ENCODE results near the gene MEI1. TPM values are rescaled to one million over a fixed set of nuclear protein-coding genes. Genes with fewer than 3 reads are reported as not detected.
A peak's percentile ranks its signal among the peaks of the same experiment; 100 is the strongest.

MEI1 gene
- total RNA-seq, 5 donors from 2014 or later (not counting 1 experiment from before 2014, with no cell fraction given) = 52.7 to 89.2 (median 72.9) TPM

DNA sequence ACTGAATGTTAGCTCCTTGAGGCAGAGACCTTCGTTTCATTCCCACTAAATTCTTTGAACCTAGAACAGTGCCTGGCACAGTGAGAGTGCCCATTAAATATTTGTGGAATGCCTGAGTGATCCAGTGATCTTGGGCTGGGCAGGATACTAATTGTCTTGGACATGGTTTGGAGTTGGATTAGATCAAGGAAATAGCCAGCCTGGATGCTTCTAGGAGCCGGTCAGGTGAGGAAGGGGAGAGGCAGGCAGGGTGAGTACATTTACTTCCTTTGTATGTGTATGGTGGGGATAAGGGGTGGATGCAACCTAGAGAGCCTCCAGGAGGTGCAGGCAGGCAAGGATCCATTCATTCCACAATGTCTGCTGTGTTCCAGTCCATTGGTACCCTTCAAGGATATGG, 137.2 kb downstream of the MEI1 start:
- Histone ChIP-seq H3K4me1 (ENCODE audit: control insufficient read depth in 1 of 2, extremely low read depth in 1 of 2, insufficient read depth in 2 of 2, low read length in 2 of 2) (peaks cover 2 to 12% of the 10 kb centered on the region in 2 experiments), H3K36me3 (ENCODE audit: control insufficient read depth in 2 of 2, extremely low read depth in 1 of 2, insufficient read depth in 1 of 2, low read length in 1 of 2) (peaks cover 2 to 10% of the 10 kb centered on the region in 2 donors), H3K27ac (ENCODE audit: low read length) (no peak overlapping the region), H3K27me3 (replicated peaks in 1 of 2; ENCODE audit: control insufficient read depth in 2 of 2, extremely low read depth in 1 of 2, insufficient read depth in 2 of 2, low read length in 1 of 2) (no peaks in the 10 kb centered on the region), H3K4me3 (ENCODE audit: control insufficient read depth in 1 of 2, extremely low read depth in 1 of 2, low read length in 1 of 2) (no peak overlapping the region), H3K9me3 (no peaks in the 10 kb centered on the region)
- no peak for ATAC-seq (replicated peaks in 1 of 4)
- Mint-ChIP-seq H3K4me3 (no peak overlapping the region), H3K27me3 (no peaks in the 10 kb centered on the region), H3K36me3 (peaks cover 30% of the 10 kb centered on the region), H3K27ac (peak overlapping the region in 1 of 2 donors; percentile 23), H3K9me3 (no peaks in the 10 kb centered on the region), H3K4me1 (peaks cover 46 to 68% (median 67%) of the 10 kb centered on the region in 3 donors)
- CTCF ChIA-PET = no interaction called here
- 100% methylated on average over 1 of the region's 2 CpGs for WGBS (ENCODE audit: insufficient coverage)
- DNase-seq = no peak
- POLR2A ChIA-PET = no interaction called here

DNA sequence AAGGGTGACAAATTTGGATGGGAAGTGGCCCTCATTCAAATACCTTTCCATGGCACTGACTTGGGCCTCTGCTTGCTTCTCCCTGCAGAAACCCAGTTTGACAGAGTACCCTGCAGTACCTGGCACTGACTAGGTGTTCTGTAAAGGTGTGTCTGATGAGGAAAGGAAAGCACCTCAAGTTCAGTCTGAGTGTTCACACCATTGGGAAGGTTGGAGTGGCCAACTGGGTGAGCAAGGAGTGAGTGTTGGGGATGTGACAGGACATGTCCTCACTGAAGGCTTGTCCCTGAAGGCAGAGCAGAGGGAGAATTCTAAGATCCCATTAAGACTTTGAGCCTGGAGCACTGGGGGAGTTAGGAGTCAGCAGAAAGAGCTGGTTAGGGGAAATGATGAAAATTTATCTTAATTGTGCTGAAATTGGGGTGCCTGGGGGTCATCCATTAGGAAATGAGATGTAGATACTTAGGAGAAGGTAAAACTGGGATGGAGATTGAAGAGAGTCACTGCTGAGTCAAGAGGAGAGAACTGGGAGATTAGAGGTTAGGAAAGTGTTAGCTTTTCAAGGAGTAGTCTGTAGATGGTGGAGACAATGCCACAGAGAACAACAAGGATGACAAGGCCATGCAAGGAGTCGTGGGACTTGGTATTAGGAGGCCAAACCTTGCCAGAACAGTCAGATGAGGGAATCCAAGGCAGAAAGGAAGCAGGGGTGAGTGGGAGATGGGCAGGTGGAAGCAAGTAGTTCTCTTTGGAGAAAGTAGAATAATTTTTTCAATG, 139.7 kb downstream of the MEI1 start:
- H3K9me3 ChIP-seq = no peaks in the 10 kb centered on the region
- ChIA-PET CTCF (interaction anchor here in 1 of 2 donors (0.6 kb wide), 2 partner anchors 85 to 141 kb away, joined by 3 to 4 read pairs; no protein-coding TSS in a partner anchor), POLR2A (interaction anchor here (0.6 kb wide), 4 partner anchors 34 to 606 kb away, joined by 4 to 9 read pairs (median 6); no protein-coding TSS in a partner anchor)
- no peak overlapping the region for H3K4me3 Mint-ChIP-seq
- ATAC-seq (replicated peaks in 1 of 4) (peak in 1 of 4 experiments; percentile 25), DNase-seq (no peak)
- H3K27me3 ChIP-seq (replicated peaks in 1 of 2; ENCODE audit: control insufficient read depth in 2 of 2, extremely low read depth in 1 of 2, insufficient read depth in 2 of 2, low read length in 1 of 2) = no peaks in the 10 kb centered on the region
- peaks cover 0 to 12% of the 10 kb centered on the region in 2 experiments for H3K4me1 ChIP-seq (ENCODE audit: control insufficient read depth in 1 of 2, extremely low read depth in 1 of 2, insufficient read depth in 2 of 2, low read length in 2 of 2)
- H3K9me3 Mint-ChIP-seq = no peaks in the 10 kb centered on the region
- peaks cover 8 to 10% of the 10 kb centered on the region in 2 donors for H3K36me3 ChIP-seq (ENCODE audit: control insufficient read depth in 2 of 2, extremely low read depth in 1 of 2, insufficient read depth in 1 of 2, low read length in 1 of 2)
- WGBS (ENCODE audit: insufficient coverage) = 75% methylated on average over 1 of the region's 1 CpG
- peaks cover 47 to 76% (median 74%) of the 10 kb centered on the region in 3 donors for H3K4me1 Mint-ChIP-seq
- H3K4me3 ChIP-seq (ENCODE audit: control insufficient read depth in 1 of 2, extremely low read depth in 1 of 2, low read length in 1 of 2) = no peak overlapping the region
- H3K36me3 Mint-ChIP-seq = peaks cover 34% of the 10 kb centered on the region
- no peak overlapping the region for H3K27ac ChIP-seq (ENCODE audit: low read length)
- peak overlapping the region; percentile 37 to 71 for H3K27ac Mint-ChIP-seq
- no peaks in the 10 kb centered on the region for H3K27me3 Mint-ChIP-seq

DNA sequence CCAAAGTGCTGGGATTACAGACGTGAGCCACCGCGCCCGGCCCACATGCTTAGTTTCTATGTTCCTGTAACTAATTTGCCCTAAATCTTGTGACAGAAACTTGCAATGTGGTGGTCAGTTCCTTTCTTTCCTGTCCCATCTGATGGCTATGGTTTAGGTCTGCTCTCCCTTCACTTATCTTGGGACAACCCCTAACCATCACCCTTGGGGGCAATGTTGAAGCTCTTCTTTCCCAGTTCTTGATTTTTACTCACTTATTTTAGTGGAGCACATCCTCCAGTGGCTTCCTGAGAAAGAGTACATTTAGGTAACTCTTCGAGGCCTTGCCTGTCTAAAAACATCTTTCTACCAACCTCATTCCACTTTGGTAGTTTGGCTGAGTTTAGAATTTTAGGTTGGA, 140.9 kb downstream of the MEI1 start:
- Mint-ChIP-seq H3K4me1 (peaks cover 48 to 79% (median 76%) of the 10 kb centered on the region in 3 donors), H3K27ac (no peak overlapping the region), H3K36me3 (peaks cover 34% of the 10 kb centered on the region), H3K9me3 (no peaks in the 10 kb centered on the region), H3K4me3 (no peak overlapping the region), H3K27me3 (no peaks in the 10 kb centered on the region)
- ATAC-seq (replicated peaks in 1 of 4) = no peak
- POLR2A ChIA-PET = interaction anchor here in 1 of 2 donors (0.7 kb wide), 1 partner anchor 22 kb away, joined by 6 read pairs; no protein-coding TSS in a partner anchor
- H3K4me1 ChIP-seq (ENCODE audit: control insufficient read depth in 1 of 2, extremely low read depth in 1 of 2, insufficient read depth in 2 of 2, low read length in 2 of 2) = peaks cover 0 to 16% of the 10 kb centered on the region in 2 experiments
- no peak overlapping the region for H3K4me3 ChIP-seq (ENCODE audit: control insufficient read depth in 1 of 2, extremely low read depth in 1 of 2, low read length in 1 of 2)
- no peaks in the 10 kb centered on the region for H3K9me3 ChIP-seq
- CTCF ChIA-PET = interaction anchor here in 1 of 2 donors (0.6 to 0.7 kb wide), 2 partner anchors 17 to 32 kb away, joined by 3 to 5 read pairs; no protein-coding TSS in a partner anchor
- DNase-seq = no peak
- WGBS (ENCODE audit: insufficient coverage) = 94% methylated on average over 4 of the region's 5 CpGs
- H3K27ac ChIP-seq (ENCODE audit: low read length) = no peak overlapping the region
- H3K36me3 ChIP-seq (ENCODE audit: control insufficient read depth in 2 of 2, extremely low read depth in 1 of 2, insufficient read depth in 1 of 2, low read length in 1 of 2) = peaks cover 8 to 10% of the 10 kb centered on the region in 2 donors
- no peaks in the 10 kb centered on the region for H3K27me3 ChIP-seq (replicated peaks in 1 of 2; ENCODE audit: control insufficient read depth in 2 of 2, extremely low read depth in 1 of 2, insufficient read depth in 2 of 2, low read length in 1 of 2)

DNA sequence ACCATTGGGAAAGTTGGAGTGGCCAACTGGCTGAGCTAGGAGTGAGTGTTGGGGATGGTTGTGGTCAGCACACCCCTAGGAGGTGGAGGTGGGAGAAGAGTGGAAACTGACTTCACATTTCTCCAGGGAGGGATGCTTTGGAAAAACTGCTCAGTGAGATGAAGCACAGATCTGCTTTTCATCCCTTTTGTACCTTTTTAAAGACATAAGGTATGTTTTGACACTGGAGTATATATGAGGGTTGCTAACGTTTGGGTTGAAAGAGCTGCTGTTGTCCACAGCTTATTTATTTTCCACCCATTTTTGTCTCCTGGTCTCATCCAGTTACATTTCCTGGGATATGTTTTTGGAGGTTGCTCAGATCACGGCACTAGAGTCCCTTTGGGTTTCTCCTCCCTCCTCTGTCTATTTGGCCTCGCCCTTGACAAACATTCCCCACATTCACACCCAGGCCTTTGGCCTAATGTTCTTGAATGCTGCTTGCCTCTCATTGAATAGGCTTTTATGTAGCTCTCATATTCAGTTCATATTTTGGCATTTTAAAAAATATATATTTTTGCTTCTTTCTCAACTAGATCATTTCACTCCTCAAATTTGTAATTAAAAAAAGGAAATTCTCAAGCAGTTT, 141.9 kb downstream of the MEI1 start:
- Mint-ChIP-seq H3K9me3 (no peaks in the 10 kb centered on the region), H3K4me3 (no peak overlapping the region), H3K36me3 (peaks cover 32% of the 10 kb centered on the region), H3K4me1 (peaks cover 58 to 83% (median 80%) of the 10 kb centered on the region in 3 donors), H3K27ac (peak overlapping the region in 1 of 2 donors; percentile 75), H3K27me3 (no peaks in the 10 kb centered on the region)
- Histone ChIP-seq H3K27ac (ENCODE audit: low read length) (no peak overlapping the region), H3K27me3 (replicated peaks in 1 of 2; ENCODE audit: control insufficient read depth in 2 of 2, extremely low read depth in 1 of 2, insufficient read depth in 2 of 2, low read length in 1 of 2) (no peaks in the 10 kb centered on the region), H3K4me1 (ENCODE audit: control insufficient read depth in 1 of 2, extremely low read depth in 1 of 2, insufficient read depth in 2 of 2, low read length in 2 of 2) (peaks cover 0 to 16% of the 10 kb centered on the region in 2 experiments), H3K9me3 (no peaks in the 10 kb centered on the region), H3K36me3 (ENCODE audit: control insufficient read depth in 2 of 2, extremely low read depth in 1 of 2, insufficient read depth in 1 of 2, low read length in 1 of 2) (peaks cover 8 to 10% of the 10 kb centered on the region in 2 donors), H3K4me3 (ENCODE audit: control insufficient read depth in 1 of 2, extremely low read depth in 1 of 2, low read length in 1 of 2) (no peak overlapping the region)
- DNase-seq (no peak), ATAC-seq (replicated peaks in 1 of 4) (no peak)
- POLR2A ChIA-PET = interaction anchor here in 1 of 2 donors (0.6 to 1.6 kb wide), 4 partner anchors 8 to 106 kb away, joined by 3 to 6 read pairs (median 4); partner anchors contain the start of gene SREBF2
- CTCF ChIA-PET = no interaction called here
- WGBS (ENCODE audit: insufficient coverage) = no CpG with 5 or more reads among the region's 3 CpGs

DNA sequence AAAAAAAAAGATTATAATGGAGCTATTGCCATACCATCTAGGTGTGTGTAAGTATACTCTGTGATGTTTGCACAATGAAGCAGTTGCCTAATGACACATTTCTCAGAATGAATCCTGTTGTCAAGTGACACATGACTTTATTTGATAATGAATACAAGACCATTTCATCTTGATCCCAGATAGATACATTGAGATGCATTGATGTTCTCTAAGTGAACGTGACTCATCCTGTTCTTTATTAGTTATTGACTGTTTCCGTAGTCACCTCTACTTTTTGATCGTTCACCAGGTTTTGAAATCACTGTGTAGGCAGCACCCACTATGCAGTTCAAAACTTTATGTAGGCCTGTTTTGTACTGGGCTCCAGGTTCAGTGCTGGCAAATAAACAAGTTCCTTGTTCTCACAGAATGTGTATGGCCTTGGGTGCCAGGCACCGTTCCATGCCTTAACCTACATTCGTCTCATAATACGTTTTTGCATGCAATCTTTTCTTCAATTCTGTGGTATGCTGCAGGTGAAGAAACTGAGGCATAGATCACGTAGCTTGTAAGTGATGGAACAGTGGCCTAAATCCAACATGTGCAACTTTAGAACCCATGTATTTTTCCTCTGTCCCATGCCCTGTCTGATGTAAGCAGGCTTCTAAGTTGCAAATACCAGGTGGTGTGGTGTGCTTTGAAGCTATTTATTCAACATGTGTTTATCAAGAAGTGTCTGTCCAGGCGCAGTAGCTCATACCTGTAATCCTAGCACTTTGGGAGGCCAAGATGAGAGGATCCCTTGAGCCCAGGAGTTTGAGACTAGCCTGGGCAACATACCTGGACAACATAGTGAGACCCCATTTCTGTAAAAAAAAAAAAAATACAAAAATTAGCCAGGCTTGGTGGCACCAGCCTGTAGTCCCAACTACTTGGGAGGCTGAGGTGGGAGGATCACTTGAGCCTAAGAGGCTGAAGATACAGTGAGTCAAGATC, 144.0 kb downstream of the MEI1 start:
- peaks cover 0 to 18% of the 10 kb centered on the region in 2 experiments for H3K4me1 ChIP-seq (ENCODE audit: control insufficient read depth in 1 of 2, extremely low read depth in 1 of 2, insufficient read depth in 2 of 2, low read length in 2 of 2)
- H3K4me3 ChIP-seq (ENCODE audit: control insufficient read depth in 1 of 2, extremely low read depth in 1 of 2, low read length in 1 of 2) = no peak overlapping the region
- no peak overlapping the region for H3K4me3 Mint-ChIP-seq

More for the DNA sequence above, 144.0 kb downstream of the MEI1 start:
- ChIA-PET POLR2A (interaction anchor here in 1 of 2 donors (0.7 to 1.6 kb wide), 3 partner anchors 11 to 94 kb away, joined by 4 to 5 read pairs (median 5); partner anchors contain the start of gene SREBF2), CTCF (interaction anchor here in 1 of 2 donors (0.5 to 1.2 kb wide), 3 partner anchors 12 to 123 kb away, joined by 3 read pairs; no protein-coding TSS in a partner anchor)
- H3K36me3 ChIP-seq (ENCODE audit: control insufficient read depth in 2 of 2, extremely low read depth in 1 of 2, insufficient read depth in 1 of 2, low read length in 1 of 2) = peaks cover 5 to 6% of the 10 kb centered on the region in 2 donors
- H3K27me3 ChIP-seq (replicated peaks in 1 of 2; ENCODE audit: control insufficient read depth in 2 of 2, extremely low read depth in 1 of 2, insufficient read depth in 2 of 2, low read length in 1 of 2) = no peaks in the 10 kb centered on the region
- DNase-seq (no peak), ATAC-seq (replicated peaks in 1 of 4) (peak in 3 of 4 experiments; percentile 16 to 27 (median 27))
- Mint-ChIP-seq H3K27me3 (no peaks in the 10 kb centered on the region), H3K4me1 (peaks cover 65 to 86% (median 84%) of the 10 kb centered on the region in 3 donors), H3K36me3 (peaks cover 24% of the 10 kb centered on the region), H3K9me3 (no peaks in the 10 kb centered on the region), H3K27ac (peak overlapping the region; percentile 6 to 46)
- H3K27ac ChIP-seq (ENCODE audit: low read length) = no peak overlapping the region
- 30% methylated on average over 2 of the region's 8 CpGs for WGBS (ENCODE audit: insufficient coverage)
- H3K9me3 ChIP-seq = no peaks in the 10 kb centered on the region
